ENCODE data around the gene GPHN. TPM values are rescaled to one million over a fixed set of nuclear protein-coding genes. Genes with fewer than 3 reads are reported as not detected.
"Not testable (repeated sequence)": the region's sequence is repeated elsewhere in the genome, so short reads cannot be mapped to it uniquely, and the experiment has no call there.

GPHN gene
- polyA plus RNA-seq, 2 of the 4 experiments (the other 2 are of a cell fraction) = 12.7 to 15.5 TPM

DNA sequence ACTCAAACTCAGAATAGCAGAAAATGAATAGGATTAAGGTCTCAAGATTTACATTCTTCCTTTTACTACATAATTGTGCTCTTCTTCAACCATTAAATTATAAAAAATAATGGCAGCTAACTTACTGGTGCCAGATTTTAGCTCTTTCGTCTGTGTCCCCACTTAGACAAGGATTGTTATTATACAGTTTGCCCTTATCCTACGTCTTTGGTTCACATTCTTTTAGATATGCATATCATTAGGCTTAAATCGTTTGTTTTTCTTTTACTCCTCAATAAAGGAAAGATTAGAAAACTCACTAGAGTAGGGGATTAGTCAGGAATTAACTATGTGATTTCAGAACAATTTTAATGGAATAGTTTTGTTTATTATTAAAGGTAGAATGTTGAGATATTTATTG lies 551.6 kb downstream of the GPHN start:
- CTCF ChIA-PET = no interaction called here
- no peak for ATAC-seq
- H3K4me2 ChIP-seq = no peak overlapping the region
- H3K9me3 ChIP-seq = no peaks in the 10 kb centered on the region
- no peak overlapping the region for H3K27ac ChIP-seq
- no peak overlapping the region for H3K4me3 ChIP-seq
- POLR2A ChIA-PET = no interaction called here
- WGBS (ENCODE audit: missing lambda C conversion rate) = 62% methylated on average over 3 of the region's 3 CpGs
- H3K4me1 ChIP-seq = no peaks in the 10 kb centered on the region
- no peak for TF ChIP-seq TP53 (CRISPR knock-in tag; IDR thresholded peaks at IDR 0.05)
- TF ChIP-seq RCOR1 (IDR thresholded peaks at IDR 0.05; ENCODE audit: low read depth, low read length) = no peak
- TF ChIP-seq, protein P1, sequence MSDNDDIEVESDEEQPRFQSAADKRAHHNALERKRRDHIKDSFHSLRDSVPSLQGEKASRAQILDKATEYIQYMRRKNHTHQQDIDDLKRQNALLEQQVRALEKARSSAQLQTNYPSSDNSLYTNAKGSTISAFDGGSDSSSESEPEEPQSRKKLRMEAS (IDR thresholded peaks at IDR 0.05) = no peak
- no peak for TF ChIP-seq HOXB13 (CRISPR knock-in tag; IDR thresholded peaks at IDR 0.05; ENCODE audit: low read depth)
- no peak for TF ChIP-seq BHLHE40 (IDR thresholded peaks at IDR 0.05; ENCODE audit: low read depth, low read length)
- TF ChIP-seq MYC (IDR thresholded peaks at IDR 0.05; ENCODE audit: borderline replicate concordance, low read length) = no peak
- no peak for TF ChIP-seq NPAS2 (CRISPR knock-in tag; IDR thresholded peaks at IDR 0.05; ENCODE audit: borderline replicate concordance)
- no peak for TF ChIP-seq RAD21 (conservative IDR thresholded peaks at IDR 0.05 in 1 of 2, IDR thresholded peaks at IDR 0.05 in 1 of 2)
- TF ChIP-seq, protein P2, sequence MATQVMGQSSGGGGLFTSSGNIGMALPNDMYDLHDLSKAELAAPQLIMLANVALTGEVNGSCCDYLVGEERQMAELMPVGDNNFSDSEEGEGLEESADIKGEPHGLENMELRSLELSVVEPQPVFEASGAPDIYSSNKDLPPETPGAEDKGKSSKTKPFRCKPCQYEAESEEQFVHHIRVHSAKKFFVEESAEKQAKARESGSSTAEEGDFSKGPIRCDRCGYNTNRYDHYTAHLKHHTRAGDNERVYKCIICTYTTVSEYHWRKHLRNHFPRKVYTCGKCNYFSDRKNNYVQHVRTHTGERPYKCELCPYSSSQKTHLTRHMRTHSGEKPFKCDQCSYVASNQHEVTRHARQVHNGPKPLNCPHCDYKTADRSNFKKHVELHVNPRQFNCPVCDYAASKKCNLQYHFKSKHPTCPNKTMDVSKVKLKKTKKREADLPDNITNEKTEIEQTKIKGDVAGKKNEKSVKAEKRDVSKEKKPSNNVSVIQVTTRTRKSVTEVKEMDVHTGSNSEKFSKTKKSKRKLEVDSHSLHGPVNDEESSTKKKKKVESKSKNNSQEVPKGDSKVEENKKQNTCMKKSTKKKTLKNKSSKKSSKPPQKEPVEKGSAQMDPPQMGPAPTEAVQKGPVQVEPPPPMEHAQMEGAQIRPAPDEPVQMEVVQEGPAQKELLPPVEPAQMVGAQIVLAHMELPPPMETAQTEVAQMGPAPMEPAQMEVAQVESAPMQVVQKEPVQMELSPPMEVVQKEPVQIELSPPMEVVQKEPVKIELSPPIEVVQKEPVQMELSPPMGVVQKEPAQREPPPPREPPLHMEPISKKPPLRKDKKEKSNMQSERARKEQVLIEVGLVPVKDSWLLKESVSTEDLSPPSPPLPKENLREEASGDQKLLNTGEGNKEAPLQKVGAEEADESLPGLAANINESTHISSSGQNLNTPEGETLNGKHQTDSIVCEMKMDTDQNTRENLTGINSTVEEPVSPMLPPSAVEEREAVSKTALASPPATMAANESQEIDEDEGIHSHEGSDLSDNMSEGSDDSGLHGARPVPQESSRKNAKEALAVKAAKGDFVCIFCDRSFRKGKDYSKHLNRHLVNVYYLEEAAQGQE (IDR thresholded peaks at IDR 0.05) = no peak
- no peak for TF ChIP-seq HOXA7 (CRISPR knock-in tag; IDR thresholded peaks at IDR 0.05)
- no peak for TF ChIP-seq EHMT2 (IDR thresholded peaks at IDR 0.05; ENCODE audit: low read depth)
- TF ChIP-seq ZSCAN20 (CRISPR knock-in tag; IDR thresholded peaks at IDR 0.05) = no peak
- TF ChIP-seq HOXB5 (CRISPR knock-in tag; IDR thresholded peaks at IDR 0.05) = no peak
- TF ChIP-seq, protein P3, sequence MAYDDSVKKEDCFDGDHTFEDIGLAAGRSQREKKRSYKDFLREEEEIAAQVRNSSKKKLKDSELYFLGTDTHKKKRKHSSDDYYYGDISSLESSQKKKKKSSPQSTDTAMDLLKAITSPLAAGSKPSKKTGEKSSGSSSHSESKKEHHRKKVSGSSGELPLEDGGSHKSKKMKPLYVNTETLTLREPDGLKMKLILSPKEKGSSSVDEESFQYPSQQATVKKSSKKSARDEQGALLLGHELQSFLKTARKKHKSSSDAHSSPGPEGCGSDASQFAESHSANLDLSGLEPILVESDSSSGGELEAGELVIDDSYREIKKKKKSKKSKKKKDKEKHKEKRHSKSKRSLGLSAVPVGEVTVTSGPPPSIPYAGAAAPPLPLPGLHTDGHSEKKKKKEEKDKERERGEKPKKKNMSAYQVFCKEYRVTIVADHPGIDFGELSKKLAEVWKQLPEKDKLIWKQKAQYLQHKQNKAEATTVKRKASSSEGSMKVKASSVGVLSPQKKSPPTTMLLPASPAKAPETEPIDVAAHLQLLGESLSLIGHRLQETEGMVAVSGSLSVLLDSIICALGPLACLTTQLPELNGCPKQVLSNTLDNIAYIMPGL (CRISPR knock-in tag; IDR thresholded peaks at IDR 0.05; ENCODE audit: borderline replicate concordance) = no peak
- TF ChIP-seq RFX5 (IDR thresholded peaks at IDR 0.05) = no peak
- TF ChIP-seq HDAC2 (IDR thresholded peaks at IDR 0.05) = no peak
- TF ChIP-seq ZNF302 (CRISPR knock-in tag; IDR thresholded peaks at IDR 0.05) = no peak
- DNase-seq (ENCODE audit: low read depth in 1 of 2, low spot score in 1 of 2) = no peak
- no peak for FAIRE-seq

DNA sequence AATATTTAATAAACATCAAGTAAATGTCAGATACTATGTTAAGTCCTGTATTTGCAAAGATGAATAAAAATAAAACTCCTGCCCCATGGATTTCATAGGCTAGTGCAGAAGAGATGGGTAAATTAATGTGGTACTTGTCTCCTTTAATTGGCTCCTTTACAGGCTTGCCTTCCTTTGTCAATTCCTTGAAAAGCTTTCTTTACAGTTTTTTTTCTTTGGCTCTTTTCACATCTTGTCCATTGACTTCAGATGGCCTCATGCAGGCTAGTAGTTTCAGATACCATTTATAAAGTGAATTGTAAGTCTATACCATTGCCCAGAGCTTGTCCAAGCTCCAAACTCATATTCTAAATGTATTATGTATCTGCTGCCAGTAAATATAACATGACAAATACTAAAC lies 552.6 kb downstream of the GPHN start:
- DNase-seq (ENCODE audit: low read depth in 1 of 2, low spot score in 1 of 2) = no peak
- Histone ChIP-seq H3K27ac (no peak overlapping the region), H3K9me3 (no peaks in the 10 kb centered on the region), H3K4me2 (no peak overlapping the region), H3K4me1 (no peaks in the 10 kb centered on the region), H3K4me3 (no peak overlapping the region)
- no peak for ATAC-seq
- POLR2A ChIA-PET = no interaction called here
- TF ChIP-seq HDAC2 (IDR thresholded peaks at IDR 0.05) = no peak
- TF ChIP-seq PHF8 (IDR thresholded peaks at IDR 0.05; ENCODE audit: borderline replicate concordance, low read depth) = no peak
- TF ChIP-seq, protein P4, sequence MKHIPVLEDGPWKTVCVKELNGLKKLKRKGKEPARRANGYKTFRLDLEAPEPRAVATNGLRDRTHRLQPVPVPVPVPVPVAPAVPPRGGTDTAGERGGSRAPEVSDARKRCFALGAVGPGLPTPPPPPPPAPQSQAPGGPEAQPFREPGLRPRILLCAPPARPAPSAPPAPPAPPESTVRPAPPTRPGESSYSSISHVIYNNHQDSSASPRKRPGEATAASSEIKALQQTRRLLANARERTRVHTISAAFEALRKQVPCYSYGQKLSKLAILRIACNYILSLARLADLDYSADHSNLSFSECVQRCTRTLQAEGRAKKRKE (CRISPR knock-in tag; IDR thresholded peaks at IDR 0.05; ENCODE audit: low read depth) = no peak
- TF ChIP-seq EP300 (IDR thresholded peaks at IDR 0.05) = no peak
- no peak for TF ChIP-seq FOXS1 (CRISPR knock-in tag; IDR thresholded peaks at IDR 0.05)
- no peak for FAIRE-seq
- CTCF ChIA-PET = no interaction called here

DNA sequence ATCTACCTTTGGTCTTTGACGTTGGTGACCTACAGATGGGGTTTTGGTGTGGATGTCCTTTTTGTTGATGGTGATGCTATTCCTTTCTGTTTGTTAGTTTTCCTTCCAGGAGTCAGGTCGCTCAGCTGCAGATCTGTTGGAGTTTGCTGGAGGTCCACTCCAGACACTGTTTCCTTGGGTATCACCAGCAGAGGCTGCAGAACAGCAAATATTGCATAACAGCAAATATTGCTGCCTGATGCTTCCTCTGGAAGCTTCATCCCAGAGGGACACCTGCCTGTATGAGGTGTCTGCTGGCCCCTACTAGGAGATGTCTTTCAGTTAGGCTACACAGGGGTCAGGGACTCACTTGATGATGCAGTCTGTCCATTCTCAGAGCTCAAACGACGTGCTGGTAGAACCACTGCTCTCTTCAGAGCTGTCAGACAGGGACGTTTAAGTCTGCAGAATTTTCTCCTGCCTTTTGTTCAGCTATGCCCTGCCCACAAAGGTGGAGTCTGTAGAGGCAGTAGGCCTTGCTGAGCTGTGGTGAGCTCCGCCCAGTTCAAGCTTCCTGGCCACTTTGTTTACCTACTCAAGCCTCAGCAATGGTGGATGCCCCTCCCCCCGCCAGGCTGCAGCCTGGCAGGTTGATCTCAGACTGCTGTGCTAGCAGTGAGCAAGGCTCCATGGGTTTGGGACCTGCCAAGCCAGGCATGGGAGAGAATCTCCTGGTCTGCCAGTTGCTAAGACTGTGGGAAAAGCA lies 559.3 kb downstream of the GPHN start:
- not testable (repeated sequence) for H3K4me3 ChIP-seq
- 78% methylated on average over 6 of the region's 7 CpGs for WGBS (ENCODE audit: missing lambda C conversion rate)

More for the DNA sequence above, 559.3 kb downstream of the GPHN start:
- H3K4me1 ChIP-seq; H3K4me2 ChIP-seq; ATAC-seq; H3K27ac ChIP-seq; FAIRE-seq; CTCF ChIA-PET; DNase-seq (ENCODE audit: low read depth in 1 of 2, low spot score in 1 of 2); POLR2A ChIA-PET; H3K9me3 ChIP-seq: not testable (repeated sequence)

All from A549 (cell line).